DOHH2 (cell line): ENCODE measurements around the gene GALNT12.

Experiments
- CTCF ChIP-seq: fragments of 200-600 bp; sonication (generic); IDR thresholded peaks from one replicate; pipeline ENCODE4 v1.5.1; 2014; ENCODE audit warnings: antibody characterized with exemption, mild to moderate bottlenecking, low read depth, low read length; ENCODE audit not compliant: poor library complexity, severe bottlenecking
- EZH2phosphoT487 ChIP-seq: fragments of 200-600 bp; sonication (generic); IDR thresholded peaks from 2 replicates; pipeline ENCODE4 v1.6.1; 2017; ENCODE audit warnings: borderline replicate concordance, mild to moderate bottlenecking, antibody characterized with exemption, low read length, moderate library complexity, mixed read lengths

GRCh38 chr9:98819231-98819630, 11.8 kb downstream of the GALNT12 start:
- TF ChIP-seq CTCF (no peak), EZH2phosphoT487 (no peak)
